Measurements from ENCODE around the gene AP2A2.

Gene AP2A2

DNA sequence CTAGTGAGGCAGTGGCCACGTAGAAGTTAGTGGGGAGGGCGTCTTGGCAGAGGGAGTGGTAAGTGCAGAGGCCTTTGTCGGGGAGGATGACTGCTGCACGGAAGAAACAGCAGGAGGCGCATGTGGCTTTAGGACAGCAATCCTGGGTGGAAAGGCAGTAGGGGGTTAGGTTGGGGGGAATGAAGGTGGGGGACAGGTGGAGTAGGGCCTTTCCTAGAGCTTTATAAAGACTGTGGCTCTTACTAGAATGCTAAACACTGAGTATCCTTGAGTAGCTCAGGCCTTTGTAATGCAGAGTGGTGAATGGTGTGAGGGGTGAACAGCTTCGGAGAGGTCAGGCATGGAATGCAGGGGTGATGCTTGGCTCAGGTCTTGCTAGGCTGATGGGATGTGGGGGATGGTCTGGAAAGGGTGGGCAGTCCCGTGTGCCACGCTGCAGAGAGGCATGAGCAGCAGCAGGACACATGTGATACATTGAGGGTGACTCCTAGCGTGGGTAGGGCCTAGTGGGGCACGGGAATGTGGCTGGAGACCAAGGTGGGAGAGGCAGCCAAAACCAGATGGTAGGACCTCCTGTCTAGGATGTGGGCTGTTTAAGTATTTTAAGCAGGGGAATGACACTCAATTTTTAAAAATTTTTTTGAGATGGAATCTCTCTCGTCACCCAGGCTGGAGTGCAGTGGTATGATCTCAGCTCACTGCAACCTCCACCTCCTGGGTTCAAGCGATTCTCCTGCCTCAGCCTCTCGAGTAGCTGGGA lies 19.2 kb downstream of the AP2A2 start:
- DNase-seq (ENCODE audit: extremely low read depth, low read depth): no peak
- TF ChIP-seq, protein P1, sequence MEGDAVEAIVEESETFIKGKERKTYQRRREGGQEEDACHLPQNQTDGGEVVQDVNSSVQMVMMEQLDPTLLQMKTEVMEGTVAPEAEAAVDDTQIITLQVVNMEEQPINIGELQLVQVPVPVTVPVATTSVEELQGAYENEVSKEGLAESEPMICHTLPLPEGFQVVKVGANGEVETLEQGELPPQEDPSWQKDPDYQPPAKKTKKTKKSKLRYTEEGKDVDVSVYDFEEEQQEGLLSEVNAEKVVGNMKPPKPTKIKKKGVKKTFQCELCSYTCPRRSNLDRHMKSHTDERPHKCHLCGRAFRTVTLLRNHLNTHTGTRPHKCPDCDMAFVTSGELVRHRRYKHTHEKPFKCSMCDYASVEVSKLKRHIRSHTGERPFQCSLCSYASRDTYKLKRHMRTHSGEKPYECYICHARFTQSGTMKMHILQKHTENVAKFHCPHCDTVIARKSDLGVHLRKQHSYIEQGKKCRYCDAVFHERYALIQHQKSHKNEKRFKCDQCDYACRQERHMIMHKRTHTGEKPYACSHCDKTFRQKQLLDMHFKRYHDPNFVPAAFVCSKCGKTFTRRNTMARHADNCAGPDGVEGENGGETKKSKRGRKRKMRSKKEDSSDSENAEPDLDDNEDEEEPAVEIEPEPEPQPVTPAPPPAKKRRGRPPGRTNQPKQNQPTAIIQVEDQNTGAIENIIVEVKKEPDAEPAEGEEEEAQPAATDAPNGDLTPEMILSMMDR (IDR thresholded peaks at IDR 0.05; ENCODE audit: low read depth, low read length): peak; percentile 10

DNA sequence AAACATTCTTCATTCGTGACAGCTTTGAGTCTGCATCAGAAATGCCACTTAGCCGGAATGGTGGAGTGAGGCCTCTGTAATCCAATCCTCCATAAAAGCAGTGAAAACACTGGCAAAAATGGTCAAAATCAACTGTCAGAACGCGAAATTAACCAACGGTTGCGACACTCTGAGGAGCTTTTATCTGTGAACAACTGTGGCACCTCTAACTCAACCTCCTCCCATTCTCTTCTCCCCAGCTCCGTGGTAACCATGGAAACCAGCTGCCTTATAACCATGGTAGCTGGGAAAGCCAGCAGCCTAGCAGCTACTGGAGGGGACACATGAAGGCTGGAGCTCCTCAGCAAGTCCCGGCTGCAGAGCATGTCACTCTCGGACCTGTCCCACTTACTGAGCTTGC lies 20.3 kb downstream of the AP2A2 start:
- TF ChIP-seq, protein P1 (IDR thresholded peaks at IDR 0.05; ENCODE audit: low read depth, low read length): no peak
- DNase-seq (ENCODE audit: extremely low read depth, low read depth): no peak

DNA sequence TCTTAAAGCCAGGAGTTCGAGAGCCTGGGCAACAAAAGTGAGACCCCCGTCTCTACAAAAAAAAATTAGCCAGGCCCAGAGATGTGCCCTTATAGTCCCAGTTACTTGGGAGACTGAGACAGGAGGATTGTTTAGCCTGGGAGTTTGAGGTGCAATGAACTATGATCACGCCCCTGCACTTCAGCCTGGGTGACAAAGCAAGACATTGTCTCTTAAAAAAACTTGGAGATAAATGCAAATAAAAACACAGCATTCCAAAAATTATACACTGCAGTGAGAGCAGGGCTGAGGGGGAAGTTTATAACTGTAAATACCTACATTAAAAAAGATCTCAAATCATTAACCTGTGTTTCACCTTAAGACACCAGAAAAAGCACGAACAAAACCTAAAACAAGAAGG lies 22.1 kb downstream of the AP2A2 start:
- TF ChIP-seq, protein P1 (IDR thresholded peaks at IDR 0.05; ENCODE audit: low read depth, low read length): no peak
- no peak for DNase-seq (ENCODE audit: extremely low read depth, low read depth)

DNA sequence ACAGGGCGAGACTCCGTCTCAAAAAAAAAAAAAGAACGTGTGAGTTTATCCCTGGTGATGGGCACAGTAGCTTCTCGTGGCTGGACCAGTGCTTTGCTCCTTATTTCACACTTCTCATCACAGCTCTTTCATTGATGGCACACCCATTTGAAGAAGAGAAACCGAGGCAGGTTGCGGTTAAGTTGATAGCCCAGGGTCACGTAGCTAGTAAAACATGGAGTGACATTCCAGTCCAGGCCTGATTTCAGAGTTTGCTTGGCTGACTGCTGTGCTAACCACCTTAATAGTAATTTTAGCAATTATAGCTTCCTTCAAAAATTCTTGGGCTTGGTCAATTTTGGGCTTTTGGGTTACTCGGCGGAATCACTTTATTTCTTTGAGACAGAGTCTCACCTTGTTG lies 25.8 kb downstream of the AP2A2 start:
- TF ChIP-seq, protein P1 (IDR thresholded peaks at IDR 0.05; ENCODE audit: low read depth, low read length): no peak

DNA sequence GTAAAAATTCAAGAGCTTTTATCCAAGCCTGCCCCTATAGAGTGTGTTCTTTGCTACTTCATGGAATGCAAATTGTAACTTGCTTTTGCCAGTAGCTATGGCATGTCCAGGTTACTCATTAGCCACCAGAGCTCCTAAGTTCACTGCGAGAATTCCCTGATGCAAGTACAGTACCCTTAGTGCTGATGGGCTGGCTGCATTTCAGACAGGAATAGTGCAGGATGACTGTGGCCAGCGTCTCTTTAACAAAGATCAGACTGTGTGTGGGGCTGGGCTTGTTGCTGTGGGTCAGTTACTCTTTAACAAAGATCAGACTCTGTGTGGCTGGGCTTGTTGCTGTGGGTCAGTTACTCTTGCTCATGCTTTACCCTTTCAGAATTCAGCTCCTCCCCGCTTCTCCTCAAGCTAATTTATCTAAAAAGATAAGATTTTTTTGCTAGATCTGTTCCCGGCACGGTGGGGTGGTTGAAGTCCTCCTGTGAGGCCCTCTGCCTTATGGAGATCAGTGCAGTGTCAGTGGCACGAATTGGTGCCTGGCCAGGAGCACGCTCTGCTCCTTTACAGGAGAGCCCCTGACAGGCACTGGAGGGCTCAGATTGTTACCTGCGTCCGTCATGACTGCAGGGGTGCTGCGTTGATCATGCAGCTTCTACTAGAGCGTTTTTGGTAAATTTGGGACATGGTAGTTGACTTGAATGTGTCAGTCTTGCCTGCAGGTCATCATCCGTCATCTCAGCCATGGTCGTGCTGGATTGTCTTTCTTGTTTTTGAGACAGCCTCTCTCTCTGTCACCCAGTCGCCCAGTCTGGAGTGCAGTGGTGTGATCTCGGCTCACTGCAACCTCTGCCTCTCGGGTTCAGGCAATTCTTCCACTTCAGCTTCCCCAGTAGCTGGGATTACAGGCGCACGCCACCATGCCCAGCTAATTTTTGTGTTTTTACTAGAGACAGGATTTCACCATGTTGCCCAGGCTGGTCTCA lies 27.0 kb downstream of the AP2A2 start:
- TF ChIP-seq, protein P1 (IDR thresholded peaks at IDR 0.05; ENCODE audit: low read depth, low read length): no peak
- DNase-seq (ENCODE audit: extremely low read depth, low read depth): peak; percentile 24

More for the DNA sequence above, 25.8 kb downstream of the AP2A2 start:
- no peak for DNase-seq (ENCODE audit: extremely low read depth, low read depth)

DNA sequence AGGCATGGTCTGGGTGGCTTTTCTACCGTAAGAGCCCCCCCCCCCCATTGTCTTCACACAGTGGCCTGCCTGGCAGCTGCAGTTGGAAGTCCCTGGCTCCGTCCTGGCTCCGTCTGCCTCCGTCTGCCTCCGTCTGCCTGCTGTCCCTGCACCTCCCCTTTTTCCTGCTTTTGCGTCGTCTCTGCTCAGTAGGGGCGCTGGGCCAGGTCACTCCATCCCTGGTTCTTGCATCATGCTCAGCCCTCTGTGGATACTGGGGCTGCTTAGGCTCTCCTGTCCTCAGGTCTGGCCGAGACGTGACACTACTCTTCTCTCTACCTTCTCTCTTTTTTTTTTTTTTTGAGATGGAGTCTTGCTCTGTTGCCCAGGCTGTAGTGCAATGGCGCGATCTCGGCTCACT lies 27.8 kb downstream of the AP2A2 start:
- TF ChIP-seq, protein P1 (IDR thresholded peaks at IDR 0.05; ENCODE audit: low read depth, low read length): no peak
- no peak for DNase-seq (ENCODE audit: extremely low read depth, low read depth)

Measured in AG09319 (cell line).